ENCODE measurements around the gene MYO10.

Gene MYO10

GRCh38 chr5:16644301-16644889 is 291.7 kb downstream of the MYO10 start:
- no peaks in the 10 kb centered on the region for H3K4me1 ChIP-seq (ENCODE audit: low read length)
- H3K9me3 ChIP-seq (ENCODE audit: insufficient read depth, low read length), result no peaks in the 10 kb centered on the region
- no peaks in the 10 kb centered on the region for H3K79me2 ChIP-seq (ENCODE audit: low read length)
- H2AFZ ChIP-seq (ENCODE audit: low read depth, low read length), result no peak overlapping the region
- no peak for TF ChIP-seq EZH2phosphoT487 (IDR thresholded peaks at IDR 0.05; ENCODE audit: low read depth)
- TF ChIP-seq, protein P1, sequence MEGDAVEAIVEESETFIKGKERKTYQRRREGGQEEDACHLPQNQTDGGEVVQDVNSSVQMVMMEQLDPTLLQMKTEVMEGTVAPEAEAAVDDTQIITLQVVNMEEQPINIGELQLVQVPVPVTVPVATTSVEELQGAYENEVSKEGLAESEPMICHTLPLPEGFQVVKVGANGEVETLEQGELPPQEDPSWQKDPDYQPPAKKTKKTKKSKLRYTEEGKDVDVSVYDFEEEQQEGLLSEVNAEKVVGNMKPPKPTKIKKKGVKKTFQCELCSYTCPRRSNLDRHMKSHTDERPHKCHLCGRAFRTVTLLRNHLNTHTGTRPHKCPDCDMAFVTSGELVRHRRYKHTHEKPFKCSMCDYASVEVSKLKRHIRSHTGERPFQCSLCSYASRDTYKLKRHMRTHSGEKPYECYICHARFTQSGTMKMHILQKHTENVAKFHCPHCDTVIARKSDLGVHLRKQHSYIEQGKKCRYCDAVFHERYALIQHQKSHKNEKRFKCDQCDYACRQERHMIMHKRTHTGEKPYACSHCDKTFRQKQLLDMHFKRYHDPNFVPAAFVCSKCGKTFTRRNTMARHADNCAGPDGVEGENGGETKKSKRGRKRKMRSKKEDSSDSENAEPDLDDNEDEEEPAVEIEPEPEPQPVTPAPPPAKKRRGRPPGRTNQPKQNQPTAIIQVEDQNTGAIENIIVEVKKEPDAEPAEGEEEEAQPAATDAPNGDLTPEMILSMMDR (IDR thresholded peaks at IDR 0.05; ENCODE audit: low read depth, low read length), result no peak
- H3K4me3 ChIP-seq (ENCODE audit: low read length), result no peak overlapping the region
- no peaks in the 10 kb centered on the region for H3K36me3 ChIP-seq (replicated peaks; ENCODE audit: low read depth, low read length)
- no peak overlapping the region for H3K9ac ChIP-seq (ENCODE audit: low read length)
- H3K27me3 ChIP-seq (ENCODE audit: low read depth, low read length), result no peaks in the 10 kb centered on the region
- H3K4me2 ChIP-seq (ENCODE audit: low read length), result no peak overlapping the region
- H3K27ac ChIP-seq (ENCODE audit: low read length), result no peak overlapping the region
- H4K20me1 ChIP-seq (ENCODE audit: insufficient read depth, low read length), result no peaks in the 10 kb centered on the region

DNA sequence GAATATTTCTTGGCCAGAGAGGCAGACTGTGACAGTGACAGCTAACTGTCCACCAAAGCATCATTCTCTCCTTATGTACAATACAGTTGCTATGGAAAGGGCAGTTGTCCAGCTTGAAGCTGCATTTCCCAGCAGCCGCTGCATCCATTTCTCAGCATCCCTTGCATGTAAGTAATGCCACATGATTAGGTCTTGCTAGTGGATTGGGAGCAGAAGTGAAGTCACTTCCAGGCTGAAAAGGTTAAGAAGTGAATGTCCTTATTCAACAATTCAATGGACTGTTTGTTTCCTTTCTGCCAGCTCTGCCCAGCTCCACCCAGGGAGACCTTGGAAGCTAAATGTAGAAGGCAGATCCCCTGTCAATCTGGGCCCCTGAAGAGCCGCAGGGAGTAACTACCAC is 293.2 kb downstream of the MYO10 start:
- Histone ChIP-seq H3K4me1 (ENCODE audit: low read length) (no peaks in the 10 kb centered on the region), H3K4me2 (ENCODE audit: low read length) (no peak overlapping the region), H3K79me2 (ENCODE audit: low read length) (no peaks in the 10 kb centered on the region), H3K4me3 (ENCODE audit: low read length) (no peak overlapping the region), H3K27me3 (ENCODE audit: low read depth, low read length) (no peaks in the 10 kb centered on the region), H3K36me3 (replicated peaks; ENCODE audit: low read depth, low read length) (no peaks in the 10 kb centered on the region), H3K27ac (ENCODE audit: low read length) (no peak overlapping the region), H3K9ac (ENCODE audit: low read length) (no peak overlapping the region), H2AFZ (ENCODE audit: low read depth, low read length) (no peak overlapping the region), H3K9me3 (ENCODE audit: insufficient read depth, low read length) (no peaks in the 10 kb centered on the region), H4K20me1 (ENCODE audit: insufficient read depth, low read length) (no peaks in the 10 kb centered on the region)
- TF ChIP-seq, protein P1 (IDR thresholded peaks at IDR 0.05; ENCODE audit: low read depth, low read length), result no peak
- no peak for TF ChIP-seq EZH2phosphoT487 (IDR thresholded peaks at IDR 0.05; ENCODE audit: low read depth)

DNA sequence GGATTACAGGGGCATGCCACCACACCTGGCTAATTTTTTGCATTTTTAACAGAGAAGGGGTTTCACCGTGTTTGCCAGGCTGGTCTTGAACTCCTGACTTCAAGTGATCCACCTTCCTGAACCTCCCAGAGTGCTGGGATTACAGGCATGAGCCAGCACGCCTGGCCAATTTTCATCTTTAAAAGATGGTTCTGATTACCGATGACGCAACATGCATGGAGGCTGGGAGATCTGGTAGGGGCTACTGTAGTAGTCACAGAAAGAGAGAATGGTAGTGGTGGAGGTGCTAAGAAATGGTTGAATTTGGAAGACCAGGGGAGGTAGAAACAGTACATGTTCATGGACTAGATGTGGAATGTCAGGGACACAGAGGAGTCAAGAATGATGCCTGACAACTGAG is 296.9 kb downstream of the MYO10 start:
- no peaks in the 10 kb centered on the region for H3K4me1 ChIP-seq (ENCODE audit: low read length)
- H3K27ac ChIP-seq (ENCODE audit: low read length), result no peak overlapping the region
- TF ChIP-seq EZH2phosphoT487 (IDR thresholded peaks at IDR 0.05; ENCODE audit: low read depth), result no peak
- TF ChIP-seq, protein P1 (IDR thresholded peaks at IDR 0.05; ENCODE audit: low read depth, low read length), result no peak
- no peak overlapping the region for H3K4me2 ChIP-seq (ENCODE audit: low read length)
- no peaks in the 10 kb centered on the region for H4K20me1 ChIP-seq (ENCODE audit: insufficient read depth, low read length)
- H3K9me3 ChIP-seq (ENCODE audit: insufficient read depth, low read length), result no peaks in the 10 kb centered on the region
- H2AFZ ChIP-seq (ENCODE audit: low read depth, low read length), result no peak overlapping the region
- no peaks in the 10 kb centered on the region for H3K36me3 ChIP-seq (replicated peaks; ENCODE audit: low read depth, low read length)
- H3K79me2 ChIP-seq (ENCODE audit: low read length), result no peaks in the 10 kb centered on the region
- H3K27me3 ChIP-seq (ENCODE audit: low read depth, low read length), result no peaks in the 10 kb centered on the region
- H3K4me3 ChIP-seq (ENCODE audit: low read length), result no peak overlapping the region
- H3K9ac ChIP-seq (ENCODE audit: low read length), result no peak overlapping the region

- no peak overlapping the region for H3K27ac ChIP-seq (ENCODE audit: low read length)
- peaks cover 26% of the 10 kb centered on the region for H3K4me1 ChIP-seq (ENCODE audit: low read length)
- no peak overlapping the region for H3K4me3 ChIP-seq (ENCODE audit: low read length)
- no peaks in the 10 kb centered on the region for H4K20me1 ChIP-seq (ENCODE audit: insufficient read depth, low read length)
- H3K79me2 ChIP-seq (ENCODE audit: low read length), result no peaks in the 10 kb centered on the region
- TF ChIP-seq, protein P1 (IDR thresholded peaks at IDR 0.05; ENCODE audit: low read depth, low read length), result no peak
- no peak for TF ChIP-seq EZH2phosphoT487 (IDR thresholded peaks at IDR 0.05; ENCODE audit: low read depth)
- H3K9ac ChIP-seq (ENCODE audit: low read length), result no peak overlapping the region
- H3K27me3 ChIP-seq (ENCODE audit: low read depth, low read length), result no peaks in the 10 kb centered on the region
- H3K9me3 ChIP-seq (ENCODE audit: insufficient read depth, low read length), result no peaks in the 10 kb centered on the region
- H3K4me2 ChIP-seq (ENCODE audit: low read length), result no peak overlapping the region
- no peaks in the 10 kb centered on the region for H3K36me3 ChIP-seq (replicated peaks; ENCODE audit: low read depth, low read length)
- no peak overlapping the region for H2AFZ ChIP-seq (ENCODE audit: low read depth, low read length)
Observed at GRCh38 chr5:16628376-16628775, 307.7 kb downstream of the MYO10 start.

Measured in OCI-LY3 (cell line).